ENCODE measurements around the gene IGSF5. TPM values are rescaled to one million over a fixed set of nuclear protein-coding genes. Genes with fewer than 3 reads are reported as not detected.
A peak's percentile ranks its signal among the peaks of the same experiment; 100 is the strongest.

The IGSF5 gene
- polyA plus RNA-seq, 1 donor (not counting 4 experiments of a cell fraction or from before 2014, with no cell fraction given) = not detected

DNA sequence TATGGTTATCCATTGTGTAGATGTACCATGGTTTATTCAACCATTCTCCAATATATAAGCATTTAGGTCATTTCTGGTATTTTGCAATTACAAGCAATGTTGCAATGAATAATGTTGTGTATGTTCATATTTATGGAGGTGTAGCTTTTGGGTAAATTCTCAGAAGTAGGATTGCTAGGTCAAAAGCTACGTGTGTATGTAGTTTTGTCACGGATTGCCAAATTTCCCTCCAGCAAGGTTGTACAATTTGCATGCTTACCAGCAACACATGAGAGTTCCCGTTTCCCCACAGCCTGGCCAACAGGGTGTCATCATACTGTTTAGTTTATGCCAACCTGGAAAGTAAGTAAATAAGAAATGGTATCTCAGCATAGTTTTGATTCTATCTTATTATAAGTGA lies 36.3 kb downstream of the IGSF5 start:
- no peaks in the 10 kb centered on the region for H3K4me1 ChIP-seq (ENCODE audit: control insufficient read depth, extremely low read depth, insufficient read depth, low read length)
- dilution Hi-C loops (cut with MboI; ENCODE audit: extremely low pct_ligation_motif_present, low sequenced_read_pairs) = no loop called here
- no peak overlapping the region for H2AFZ ChIP-seq (ENCODE audit: control insufficient read depth, low read length)
- no peaks in the 10 kb centered on the region for H3K79me2 ChIP-seq (ENCODE audit: control insufficient read depth, insufficient read depth, low read length)
- no peaks in the 10 kb centered on the region for H4K20me1 ChIP-seq (ENCODE audit: control insufficient read depth, extremely low read depth, insufficient read depth, low read length)
- no peak overlapping the region for H3K27ac ChIP-seq (ENCODE audit: control insufficient read depth, insufficient read depth, low read length)
- H3K9ac ChIP-seq (ENCODE audit: control insufficient read depth, extremely low read depth, insufficient read depth, low read length) = no peak overlapping the region
- no peak for FAIRE-seq
- no peak overlapping the region for H3K4me2 ChIP-seq (ENCODE audit: control insufficient read depth, extremely low read depth, insufficient read depth, low read depth, low read length)
- H3K36me3 ChIP-seq (ENCODE audit: control insufficient read depth in 2 of 2, extremely low read depth in 1 of 2, insufficient read depth in 2 of 2, low read length in 2 of 2) = no peaks in the 10 kb centered on the region
- no peaks in the 10 kb centered on the region for H3K9me1 ChIP-seq (ENCODE audit: control insufficient read depth, extremely low read depth, insufficient read depth, low read length)
- TF ChIP-seq, protein P1, sequence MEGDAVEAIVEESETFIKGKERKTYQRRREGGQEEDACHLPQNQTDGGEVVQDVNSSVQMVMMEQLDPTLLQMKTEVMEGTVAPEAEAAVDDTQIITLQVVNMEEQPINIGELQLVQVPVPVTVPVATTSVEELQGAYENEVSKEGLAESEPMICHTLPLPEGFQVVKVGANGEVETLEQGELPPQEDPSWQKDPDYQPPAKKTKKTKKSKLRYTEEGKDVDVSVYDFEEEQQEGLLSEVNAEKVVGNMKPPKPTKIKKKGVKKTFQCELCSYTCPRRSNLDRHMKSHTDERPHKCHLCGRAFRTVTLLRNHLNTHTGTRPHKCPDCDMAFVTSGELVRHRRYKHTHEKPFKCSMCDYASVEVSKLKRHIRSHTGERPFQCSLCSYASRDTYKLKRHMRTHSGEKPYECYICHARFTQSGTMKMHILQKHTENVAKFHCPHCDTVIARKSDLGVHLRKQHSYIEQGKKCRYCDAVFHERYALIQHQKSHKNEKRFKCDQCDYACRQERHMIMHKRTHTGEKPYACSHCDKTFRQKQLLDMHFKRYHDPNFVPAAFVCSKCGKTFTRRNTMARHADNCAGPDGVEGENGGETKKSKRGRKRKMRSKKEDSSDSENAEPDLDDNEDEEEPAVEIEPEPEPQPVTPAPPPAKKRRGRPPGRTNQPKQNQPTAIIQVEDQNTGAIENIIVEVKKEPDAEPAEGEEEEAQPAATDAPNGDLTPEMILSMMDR (optimal IDR thresholded peaks at IDR 0.05 in 1 of 3, IDR thresholded peaks at IDR 0.05 in 1 of 3, conservative IDR thresholded peaks at IDR 0.05 in 1 of 3; ENCODE audit: extremely low read depth in 1 of 3, insufficient read depth in 2 of 3, low read length in 3 of 3) = no peak
- TF ChIP-seq EZH2 (IDR thresholded peaks at IDR 0.05; ENCODE audit: low read length) = no peak
- H3K4me3 ChIP-seq (ENCODE audit: control insufficient read depth in 2 of 3, extremely low read depth in 1 of 3, insufficient read depth in 2 of 3, low read depth in 1 of 3, low read length in 3 of 3) = no peak overlapping the region
- no peaks in the 10 kb centered on the region for H3K27me3 ChIP-seq (ENCODE audit: control insufficient read depth, extremely low read depth, insufficient read depth, low read length)
- H3K9me3 ChIP-seq (ENCODE audit: control insufficient read depth, low read depth, low read length) = no peaks in the 10 kb centered on the region
- no peak for DNase-seq (ENCODE audit: low read depth, low spot score)

DNA sequence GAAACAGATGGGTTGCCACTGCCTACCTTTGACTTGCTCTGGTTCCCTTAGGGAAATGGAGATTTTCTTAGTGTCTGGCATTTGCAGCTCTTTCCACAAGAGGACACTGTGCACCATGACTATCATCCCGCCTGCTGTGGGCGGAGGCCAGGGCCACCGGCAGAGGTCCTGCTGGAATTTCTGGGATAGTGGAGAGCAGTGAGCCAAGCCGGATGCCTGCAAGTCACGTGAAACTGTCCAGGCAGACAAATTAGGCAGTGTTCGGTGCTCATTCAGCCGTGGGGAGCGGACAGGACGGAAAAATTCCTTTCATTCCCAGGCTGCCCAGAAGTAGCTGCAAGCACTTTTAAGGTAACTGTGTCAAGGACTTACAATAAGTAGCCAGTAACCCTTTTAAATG lies 43.4 kb downstream of the IGSF5 start:
- no peaks in the 10 kb centered on the region for H4K20me1 ChIP-seq (ENCODE audit: control insufficient read depth, extremely low read depth, insufficient read depth, low read length)
- H3K27ac ChIP-seq (ENCODE audit: control insufficient read depth, insufficient read depth, low read length) = no peak overlapping the region
- no peaks in the 10 kb centered on the region for H3K36me3 ChIP-seq (ENCODE audit: control insufficient read depth in 2 of 2, extremely low read depth in 1 of 2, insufficient read depth in 2 of 2, low read length in 2 of 2)
- TF ChIP-seq, protein P1 (optimal IDR thresholded peaks at IDR 0.05 in 1 of 3, IDR thresholded peaks at IDR 0.05 in 1 of 3, conservative IDR thresholded peaks at IDR 0.05 in 1 of 3; ENCODE audit: extremely low read depth in 1 of 3, insufficient read depth in 2 of 3, low read length in 3 of 3) = peak; percentile 26 to 81 (median 56)
- no peak for TF ChIP-seq EZH2 (IDR thresholded peaks at IDR 0.05; ENCODE audit: low read length)
- H3K27me3 ChIP-seq (ENCODE audit: control insufficient read depth, extremely low read depth, insufficient read depth, low read length) = no peaks in the 10 kb centered on the region
- no peak for DNase-seq (ENCODE audit: low read depth, low spot score)
- H3K4me2 ChIP-seq (ENCODE audit: control insufficient read depth, extremely low read depth, insufficient read depth, low read depth, low read length) = no peak overlapping the region
- H3K4me3 ChIP-seq (ENCODE audit: control insufficient read depth in 2 of 3, extremely low read depth in 1 of 3, insufficient read depth in 2 of 3, low read depth in 1 of 3, low read length in 3 of 3) = no peak overlapping the region
- dilution Hi-C loops (cut with MboI; ENCODE audit: extremely low pct_ligation_motif_present, low sequenced_read_pairs) = no loop called here
- no peak overlapping the region for H2AFZ ChIP-seq (ENCODE audit: control insufficient read depth, low read length)
- no peaks in the 10 kb centered on the region for H3K9me3 ChIP-seq (ENCODE audit: control insufficient read depth, low read depth, low read length)
- no peaks in the 10 kb centered on the region for H3K79me2 ChIP-seq (ENCODE audit: control insufficient read depth, insufficient read depth, low read length)
- no peaks in the 10 kb centered on the region for H3K4me1 ChIP-seq (ENCODE audit: control insufficient read depth, extremely low read depth, insufficient read depth, low read length)
- H3K9ac ChIP-seq (ENCODE audit: control insufficient read depth, extremely low read depth, insufficient read depth, low read length) = no peak overlapping the region
- no peak for FAIRE-seq
- no peaks in the 10 kb centered on the region for H3K9me1 ChIP-seq (ENCODE audit: control insufficient read depth, extremely low read depth, insufficient read depth, low read length)

All from keratinocyte (primary cell).